ENCODE results near the gene TRAPPC14.

- TF ChIP-seq EZH2phosphoT487 (IDR thresholded peaks at IDR 0.05; ENCODE audit: borderline replicate concordance, low read depth) (no peak), REST (IDR thresholded peaks at IDR 0.05; ENCODE audit: low read depth, low read length) (no peak), MAX (IDR thresholded peaks at IDR 0.05; ENCODE audit: low read depth) (no peak)
Observed at GRCh38 chr7:100200693-100201092, 42.2 kb upstream of the TRAPPC14 start.
